Smooth muscle cell (in vitro differentiated cells): ENCODE data around the gene GPR137B. TPM values are rescaled to one million over a fixed set of nuclear protein-coding genes. Genes with fewer than 3 reads are reported as not detected.

Source experiments
- DNase-seq: peaks from one replicate; lab custom pipeline; 2025; ENCODE audit not compliant: unreplicated experiment; lab: John Stamatoyannopoulos, UW
- H2AFZ ChIP-seq: fragments of 200-600 bp; sonication (generic); 2 replicates; pipeline ENCODE4 v1.6.0; 2016; ENCODE audit warnings: antibody characterized with exemption, low read depth, mild to moderate bottlenecking
- H3F3A ChIP-seq: fragments of 200-600 bp; sonication (generic); 2 replicates; pipeline ENCODE4 v1.6.0; 2017; ENCODE audit warnings: antibody characterized with exemption, low read depth
- H3K27ac ChIP-seq: fragments of 200-600 bp; sonication (generic); 2 replicates; pipeline ENCODE4 v1.5.1; 2016; ENCODE audit warnings: low read depth, mild to moderate bottlenecking
- H3K27me3 ChIP-seq: fragments of 200-600 bp; sonication (generic); 2 replicates; pipeline ENCODE4 v1.6.1; 2016; ENCODE audit warnings: low read depth, mild to moderate bottlenecking
- H3K36me3 ChIP-seq: fragments of 200-600 bp; sonication (generic); 2 replicates; pipeline ENCODE4 v1.5.1; 2016; ENCODE audit warnings: low read depth
- H3K4me1 ChIP-seq: fragments of 200-600 bp; sonication (generic); 2 replicates; pipeline ENCODE4 v1.5.1; 2016; ENCODE audit warnings: low read depth
- H3K4me2 ChIP-seq: fragments of 200-600 bp; sonication (generic); 2 replicates; pipeline ENCODE4 v1.6.0; 2016; ENCODE audit warnings: mild to moderate bottlenecking
- H3K4me3 ChIP-seq: fragments of 200-600 bp; sonication (generic); 2 replicates; pipeline ENCODE4 v1.5.1; 2016; ENCODE audit warnings: mild to moderate bottlenecking
- H3K79me2 ChIP-seq: fragments of 200-600 bp; sonication (generic); 2 replicates; pipeline ENCODE4 v1.6.0; 2016; ENCODE audit warnings: low read depth, mild to moderate bottlenecking
- H3K9ac ChIP-seq: fragments of 200-600 bp; sonication (generic); 2 replicates; pipeline ENCODE4 v1.6.0; 2016; ENCODE audit warnings: low read depth
- H3K9me3 ChIP-seq: fragments of 200-600 bp; sonication (generic); replicated peaks from 2 replicates; pipeline ENCODE4 v1.5.1; 2016; ENCODE audit warnings: low read depth
- H4K20me1 ChIP-seq: fragments of 200-600 bp; sonication (generic); 2 replicates; pipeline ENCODE4 v1.6.0; 2016; ENCODE audit warnings: low read depth
- CTCF ChIP-seq: fragments of 200-600 bp; sonication (generic); IDR thresholded peaks from 2 replicates; pipeline ENCODE4 v1.5.1; 2017; ENCODE audit warnings: borderline replicate concordance, mild to moderate bottlenecking, antibody characterized with exemption; ENCODE audit not compliant: insufficient read depth, poor library complexity, severe bottlenecking
- WGBS: methylation state at CpG from one replicate; pipeline ENCODE4 v1.1.7; 2016; ENCODE audit warnings: low lambda C conversion rate; 5-methylcytosine and 5-hydroxymethylcytosine counted together
- polyA plus RNA-seq: library from polyadenylated mRNA; unstranded; fragments of >200 nt; fragmentation: Nextera tagmentation; extraction: Ambion mirVana; gene quantifications from 2 replicates; pipeline ENCODE4 v1.2.1, GENCODE V29; 2016
- total RNA-seq: library from RNA; depleted of rRNA; stranded (reverse); fragments of >200 nt; gene quantifications from 2 replicates; pipeline ENCODE4 v1.2.3, GENCODE V29; 2014

GPR137B gene
- total and polyA plus RNA-seq, 2 experiments from 2014 or later: 16.2 to 17.7 TPM

DNA sequence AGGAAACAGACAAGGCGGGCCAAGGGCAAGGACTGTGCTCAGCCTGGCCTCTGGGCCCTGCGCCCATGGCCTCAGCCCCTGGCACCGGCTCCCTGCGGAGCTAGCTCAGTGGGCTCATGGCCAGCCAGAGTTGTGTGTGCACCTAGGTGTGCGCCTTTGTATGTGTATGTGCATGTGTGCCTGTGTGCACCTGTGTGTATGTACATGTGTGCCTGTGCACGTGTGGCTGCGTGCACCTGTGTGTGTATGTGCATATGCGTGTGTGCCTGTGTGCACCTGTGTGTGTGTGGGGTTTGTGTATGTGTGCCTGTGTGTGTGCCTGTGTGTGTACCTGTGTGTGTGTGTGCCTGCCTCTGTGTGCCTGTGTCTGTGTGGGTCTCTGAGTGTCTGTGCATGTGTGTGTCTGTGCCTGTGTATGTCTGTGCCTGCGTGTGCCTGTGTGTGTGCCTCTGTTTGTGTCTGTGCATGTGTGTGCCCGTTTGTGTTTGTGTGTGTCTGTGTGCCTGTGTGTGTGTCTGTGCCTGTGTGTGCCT lies 7.4 kb downstream of the GPR137B start:
- TF ChIP-seq CTCF: no peak
- WGBS: 93% methylated on average over 10 of the region's 10 CpGs
- H3K4me2 ChIP-seq: no peak overlapping the region
- H3K79me2 ChIP-seq: peaks cover 6% of the 10 kb centered on the region
- no peak overlapping the region for H3K4me3 ChIP-seq
- H3K4me1 ChIP-seq: no peaks in the 10 kb centered on the region
- no peak for DNase-seq
- H3K27ac ChIP-seq: no peak overlapping the region
- no peaks in the 10 kb centered on the region for H3K27me3 ChIP-seq
- H2AFZ ChIP-seq: no peak overlapping the region
- no peak overlapping the region for H3K9ac ChIP-seq
- H3F3A ChIP-seq: no peaks in the 10 kb centered on the region
- H3K36me3 ChIP-seq: no peaks in the 10 kb centered on the region
- H3K9me3 ChIP-seq: no peaks in the 10 kb centered on the region
- peaks cover 98% of the 10 kb centered on the region for H4K20me1 ChIP-seq

- TF ChIP-seq CTCF: no peak
- H3K9me3 ChIP-seq: no peaks in the 10 kb centered on the region
- peaks cover 98% of the 10 kb centered on the region for H4K20me1 ChIP-seq
- no peak overlapping the region for H3K27ac ChIP-seq
- no peak overlapping the region for H2AFZ ChIP-seq
- H3K27me3 ChIP-seq: no peaks in the 10 kb centered on the region
- no peak overlapping the region for H3K4me3 ChIP-seq
- no peak overlapping the region for H3K4me2 ChIP-seq
- no peaks in the 10 kb centered on the region for H3K4me1 ChIP-seq
- no peak for DNase-seq
- H3K9ac ChIP-seq: no peak overlapping the region
- 93% methylated on average over 19 of the region's 19 CpGs for WGBS
- H3F3A ChIP-seq: no peaks in the 10 kb centered on the region
- H3K36me3 ChIP-seq: no peaks in the 10 kb centered on the region
- H3K79me2 ChIP-seq: peaks cover 6% of the 10 kb centered on the region
These were observed 8.1 kb downstream of the GPR137B start for GRCh38 chr1:236150311-236150955.

DNA sequence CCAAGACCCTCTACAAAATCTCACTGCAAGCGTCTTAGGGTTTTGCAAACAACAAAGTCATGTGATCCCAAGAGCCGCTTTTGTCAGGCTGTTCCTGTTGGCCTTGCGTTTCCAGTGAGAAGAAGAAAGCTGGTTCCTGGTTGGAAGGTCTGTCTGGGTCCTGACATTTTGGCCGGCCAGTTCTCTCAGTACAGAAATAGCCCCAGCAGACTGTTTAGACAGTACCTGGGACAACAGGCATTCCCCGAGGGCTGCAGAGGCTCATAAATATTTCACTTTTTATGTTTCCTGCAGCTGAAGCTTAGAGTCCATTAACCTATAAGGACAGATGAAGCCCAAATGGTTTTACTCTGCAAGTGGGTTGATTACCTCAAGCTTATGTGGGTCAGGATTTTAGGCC lies 8.6 kb downstream of the GPR137B start:
- Histone ChIP-seq H3K27ac (no peak overlapping the region), H3K79me2 (peaks cover 6% of the 10 kb centered on the region), H3F3A (no peaks in the 10 kb centered on the region), H3K27me3 (no peaks in the 10 kb centered on the region), H3K9me3 (no peaks in the 10 kb centered on the region), H2AFZ (no peak overlapping the region), H3K4me1 (no peaks in the 10 kb centered on the region), H3K4me3 (no peak overlapping the region), H3K4me2 (no peak overlapping the region), H3K9ac (no peak overlapping the region), H3K36me3 (no peaks in the 10 kb centered on the region), H4K20me1 (peaks cover 98% of the 10 kb centered on the region)
- WGBS: 81% methylated on average over 5 of the region's 5 CpGs
- no peak for DNase-seq
- TF ChIP-seq CTCF: no peak

GRCh38 chr1:236151739-236152424 lies 9.5 kb downstream of the GPR137B start:
- no peak for TF ChIP-seq CTCF
- Histone ChIP-seq H4K20me1 (peaks cover 98% of the 10 kb centered on the region), H3K27me3 (no peaks in the 10 kb centered on the region), H3K4me1 (no peaks in the 10 kb centered on the region), H3F3A (no peaks in the 10 kb centered on the region), H3K9me3 (no peaks in the 10 kb centered on the region), H3K36me3 (no peaks in the 10 kb centered on the region), H3K4me2 (no peak overlapping the region), H3K79me2 (no peaks in the 10 kb centered on the region), H3K4me3 (no peak overlapping the region), H2AFZ (no peak overlapping the region), H3K9ac (no peak overlapping the region), H3K27ac (no peak overlapping the region)
- 86% methylated on average over 12 of the region's 12 CpGs for WGBS
- no peak for DNase-seq
